Spleen (tissue), 11 donors: Measurements from ENCODE around the gene EPHA2. TPM values are rescaled to one million over a fixed set of nuclear protein-coding genes. Genes with fewer than 3 reads are reported as not detected.

Experiments
- DNase-seq: peaks from one replicate; pipeline ENCODE4 v3.0.0-alpha.2; 2020
- H3K27ac ChIP-seq, 8 donors: fragments of 200-600 bp; sonication (generic) in 7 of 8; 1 replicate in 4 of 8; 2 replicates in 4 of 8; pipeline versions ENCODE4 v1.5.0 to v1.8.0; 2016 to 2021; ENCODE audit warnings: inconsistent platforms in 4 of 8, mild to moderate bottlenecking in 4 of 8, moderate library complexity in 1 of 8
- H3K27me3 ChIP-seq, 7 donors: fragments of 200-600 bp; sonication (generic) in 6 of 7; replicated peaks in 1 of 7; 1 replicate in 4 of 7; 2 replicates in 3 of 7; pipeline versions ENCODE4 v1.5.0 to v1.8.0; 2016 to 2021; ENCODE audit warnings: inconsistent platforms in 3 of 7, mild to moderate bottlenecking in 1 of 7
- H3K36me3 ChIP-seq, 6 donors: fragments of 200-600 bp; sonication (generic) in 5 of 6; 1 replicate in 4 of 6; 2 replicates in 2 of 6; pipeline versions ENCODE4 v1.5.0 to v1.8.0; 2016 to 2021; ENCODE audit warnings: inconsistent platforms in 2 of 6
- H3K4me1 ChIP-seq, 6 donors: fragments of 200-600 bp; sonication (generic) in 5 of 6; 1 replicate in 3 of 6; 2 replicates in 3 of 6; pipeline versions ENCODE4 v1.5.0 to v1.8.0; 2016 to 2021; ENCODE audit warnings: inconsistent platforms in 3 of 6
- H3K4me3 ChIP-seq, 8 donors: fragments of 200-600 bp; sonication (generic) in 7 of 8; 1 replicate in 4 of 8; 2 replicates in 4 of 8; pipeline versions ENCODE4 v1.5.0 to v1.8.0; 2016 to 2021; ENCODE audit warnings: inconsistent platforms in 4 of 8, mild to moderate bottlenecking in 4 of 8, moderate library complexity in 2 of 8
- H3K9me3 ChIP-seq, 8 donors: fragments of 200-600 bp; sonication (generic) in 7 of 8; 1 replicate in 4 of 8; 2 replicates in 4 of 8; pipeline versions ENCODE4 v1.5.0 to v1.8.0; 2016 to 2021; ENCODE audit warnings: inconsistent platforms in 4 of 8
- POLR2A ChIP-seq, 3 donors: fragments of 450-650 bp; IDR thresholded peaks; one replicate each; pipeline ENCODE4 v1.5.1; 2017; ENCODE audit warnings: antibody characterized with exemption in 3 of 3, mild to moderate bottlenecking in 1 of 3
- POLR2AphosphoS5 ChIP-seq, 3 donors: sonication (generic); formaldehyde crosslinking; IDR thresholded peaks; one replicate each; pipeline ENCODE4 v1.5.1; 2017; ENCODE audit warnings: antibody characterized with exemption in 3 of 3
- WGBS, 5 donors: extraction: QIAGEN DNeasy Blood & Tissue Kit in 3 of 5; methylation state at CpG; one replicate each; pipeline versions ENCODE4 v1.1.5 to v1.1.7; 2013 to 2018; 5-methylcytosine and 5-hydroxymethylcytosine counted together
- intact Hi-C: fragments of 100-400 bp; cut with DNase I; formaldehyde crosslinking; loops from one replicate; pipeline ENCODE4 v1.15.0; 2023; ENCODE audit warnings: low total_unique reads
- polyA plus RNA-seq, 3 donors: library from polyadenylated mRNA; stranded (reverse); fragments of 200-250 nt; gene quantifications; one replicate each; pipeline ENCODE4 v1.2.1, GENCODE V29; 2013
- total RNA-seq, 7 donors: library from RNA; depleted of rRNA in 3 of 7; stranded (reverse); fragments of >200 nt in 3 of 7; fragmentation: NEBNext Ultra II Directional in 4 of 7; extraction: Animal tissue kit (Norgen Biotek cat#: 25700) in 4 of 7; gene quantifications; one replicate each; pipeline versions ENCODE4 v1.1.0 to v1.2.1, GENCODE V29; 2016 to 2021
- TF ChIP-seq, protein P1 (sequence below), 11 experiments: fragments of 200-600 bp in 7 of 11; fragments of 450-650 bp in 4 of 11; sonication (generic) in 4 of 11; IDR thresholded peaks in 8 of 11; conservative IDR thresholded peaks in 3 of 11; 1 replicate in 7 of 11; 2 replicates in 4 of 11; pipeline versions ENCODE4 v1.4.0 to v1.8.0; 2016 to 2021; ENCODE audit warnings: antibody characterized with exemption in 11 of 11, inconsistent platforms in 4 of 11, mild to moderate bottlenecking in 1 of 11
- donor health status: healthy with polysubstance abuse.
- donor health status: DM: no; HTN: no; CAD: no; lungs with moderate emphysema.
- donor health status: DM: no; HTN: no; CAD: no.
- donor health status: Bipolar disorder and iron deficiency.
- donor health status: healthy.
- donor health status: DM: no; HTN: no; CAD: no.
- donor health status: DM: yes; HTN: yes; CAD: no.

Gene EPHA2
- total and polyA plus RNA-seq, 10 donors = 2.0 to 35.7 (median 14.8) TPM

DNA sequence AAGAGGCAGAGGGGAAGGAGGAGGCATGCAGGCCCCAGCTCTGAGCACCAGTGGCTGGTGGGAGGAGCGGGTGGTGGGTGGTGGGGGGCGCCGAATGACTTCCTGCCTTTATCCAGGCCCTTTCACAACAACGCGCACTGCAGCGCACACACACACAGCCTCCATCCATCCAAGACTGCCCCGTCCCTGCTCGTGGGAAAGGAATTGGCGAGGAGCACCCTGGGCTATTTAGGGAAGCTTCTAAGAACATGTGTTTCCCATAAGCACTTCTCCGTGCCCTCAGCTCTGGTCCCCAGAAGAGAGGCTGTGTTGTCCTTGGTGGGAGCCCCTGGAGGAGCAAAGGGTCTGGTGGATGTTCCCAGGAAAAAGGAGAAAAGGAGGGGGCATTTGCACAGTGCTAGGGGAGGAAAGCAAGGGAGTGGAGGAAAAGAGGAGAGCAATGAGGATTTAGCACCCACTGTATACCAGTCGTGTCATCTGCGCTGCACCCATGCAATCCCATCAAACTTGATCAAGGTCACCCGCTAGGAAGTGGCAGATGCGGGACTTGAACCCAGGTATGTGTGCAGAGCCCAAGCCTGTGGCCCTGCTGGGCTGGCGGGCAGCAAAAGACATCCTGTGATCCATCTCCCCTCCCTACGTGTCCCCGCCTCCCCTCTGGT lies 28.1 kb downstream of the EPHA2 start:
- H3K36me3 ChIP-seq = peaks cover 0 to 95% (median 15%) of the 10 kb centered on the region in 6 donors
- WGBS, 5 donors = 50 to 70% (median 64%) methylated on average over 17 of the region's 17 CpGs
- peaks cover under 1 to 49% (median 20%) of the 10 kb centered on the region in 6 donors for H3K4me1 ChIP-seq
- peaks cover 0 to 14% (median 0%) of the 10 kb centered on the region in 7 donors for H3K27me3 ChIP-seq
- no peaks in the 10 kb centered on the region for H3K9me3 ChIP-seq
- intact Hi-C loops = no loop called here
- H3K27ac ChIP-seq = peak overlapping the region in 5 of 8 donors; percentile 32 to 43 (median 37)
- no peak for DNase-seq
- H3K4me3 ChIP-seq = no peak overlapping the region
- peak in 1 of 3 donors; percentile 35 for TF ChIP-seq POLR2AphosphoS5 (IDR thresholded peaks at IDR 0.05)
- TF ChIP-seq POLR2A (IDR thresholded peaks at IDR 0.05) = no peak

DNA sequence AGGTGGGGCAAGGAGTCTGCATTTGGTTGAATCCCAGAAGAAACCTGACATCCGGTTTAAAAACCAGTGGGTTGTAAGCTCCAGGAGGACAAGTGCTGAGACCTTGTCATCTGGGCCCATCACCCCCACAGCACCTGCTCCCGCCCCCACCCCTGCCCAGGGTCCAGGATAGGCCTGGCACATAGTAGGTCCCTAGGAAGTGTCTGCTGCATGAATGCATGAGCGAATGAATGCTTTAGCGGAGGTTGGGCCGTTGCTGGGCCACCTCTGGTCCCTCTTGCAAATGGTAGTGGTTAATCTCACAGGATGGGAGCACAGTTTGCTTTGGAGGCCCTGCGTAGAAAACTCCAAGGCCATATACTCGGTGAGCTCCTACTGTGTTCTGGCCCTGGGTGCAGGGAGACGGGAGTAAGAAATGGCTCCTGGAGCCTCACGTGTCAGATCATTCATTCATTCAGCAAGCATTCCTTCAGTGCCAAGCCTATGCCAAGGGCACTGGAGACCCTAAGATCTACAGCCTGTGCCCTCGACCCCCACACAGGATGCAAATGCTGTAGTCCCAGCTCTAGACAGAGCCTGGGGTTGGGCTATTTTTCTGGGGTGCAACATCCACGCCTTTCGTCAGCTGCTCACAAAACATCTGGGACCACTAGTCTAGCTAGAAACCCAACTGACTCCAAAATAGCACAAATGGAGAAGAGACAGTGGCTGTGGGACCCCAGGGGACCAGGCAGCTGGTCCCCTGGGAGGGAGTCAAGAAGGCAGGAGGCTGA lies 28.9 kb downstream of the EPHA2 start:
- intact Hi-C loops = no loop called here
- Histone ChIP-seq H3K9me3 (no peaks in the 10 kb centered on the region), H3K27ac (peak overlapping the region in 4 of 8 donors; percentile 32 to 43 (median 35)), H3K4me3 (no peak overlapping the region), H3K27me3 (peaks cover 0 to 14% (median 0%) of the 10 kb centered on the region in 7 donors), H3K4me1 (peaks cover 4 to 52% (median 21%) of the 10 kb centered on the region in 6 donors), H3K36me3 (peaks cover 0 to 86% (median 10%) of the 10 kb centered on the region in 6 donors)
- TF ChIP-seq, protein P1, sequence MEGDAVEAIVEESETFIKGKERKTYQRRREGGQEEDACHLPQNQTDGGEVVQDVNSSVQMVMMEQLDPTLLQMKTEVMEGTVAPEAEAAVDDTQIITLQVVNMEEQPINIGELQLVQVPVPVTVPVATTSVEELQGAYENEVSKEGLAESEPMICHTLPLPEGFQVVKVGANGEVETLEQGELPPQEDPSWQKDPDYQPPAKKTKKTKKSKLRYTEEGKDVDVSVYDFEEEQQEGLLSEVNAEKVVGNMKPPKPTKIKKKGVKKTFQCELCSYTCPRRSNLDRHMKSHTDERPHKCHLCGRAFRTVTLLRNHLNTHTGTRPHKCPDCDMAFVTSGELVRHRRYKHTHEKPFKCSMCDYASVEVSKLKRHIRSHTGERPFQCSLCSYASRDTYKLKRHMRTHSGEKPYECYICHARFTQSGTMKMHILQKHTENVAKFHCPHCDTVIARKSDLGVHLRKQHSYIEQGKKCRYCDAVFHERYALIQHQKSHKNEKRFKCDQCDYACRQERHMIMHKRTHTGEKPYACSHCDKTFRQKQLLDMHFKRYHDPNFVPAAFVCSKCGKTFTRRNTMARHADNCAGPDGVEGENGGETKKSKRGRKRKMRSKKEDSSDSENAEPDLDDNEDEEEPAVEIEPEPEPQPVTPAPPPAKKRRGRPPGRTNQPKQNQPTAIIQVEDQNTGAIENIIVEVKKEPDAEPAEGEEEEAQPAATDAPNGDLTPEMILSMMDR (IDR thresholded peaks at IDR 0.05 in 8 of 11, conservative IDR thresholded peaks at IDR 0.05 in 3 of 11) = no peak
- TF ChIP-seq POLR2AphosphoS5 (IDR thresholded peaks at IDR 0.05) (no peak), POLR2A (IDR thresholded peaks at IDR 0.05) (no peak)
- peak; percentile 33 for DNase-seq
- 74 to 91% (median 86%) methylated on average over 10 to 12 of the region's 12 CpGs for WGBS, 5 donors

DNA sequence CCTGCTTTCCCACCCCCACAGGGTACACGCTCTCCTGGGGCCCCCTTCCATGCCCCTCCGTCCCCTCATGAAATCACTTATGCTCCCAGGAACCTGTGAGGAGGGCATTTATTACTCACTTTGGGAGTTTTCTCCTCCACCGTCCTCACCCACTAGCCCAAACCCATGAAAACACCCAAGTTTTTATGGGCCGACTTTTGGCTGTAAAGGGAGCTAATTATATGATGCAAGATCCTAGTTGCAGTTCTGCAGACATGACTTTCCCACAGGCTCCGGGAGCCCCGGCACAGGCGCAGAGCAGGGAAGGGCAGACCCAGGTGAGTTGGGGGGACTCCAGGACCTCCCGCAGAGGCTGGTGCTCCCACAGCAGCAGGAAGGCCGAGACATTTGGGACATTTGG lies 29.7 kb downstream of the EPHA2 start:
- Histone ChIP-seq H3K4me1 (peaks cover 4 to 47% (median 17%) of the 10 kb centered on the region in 6 donors), H3K36me3 (peaks cover 0 to 79% (median 9%) of the 10 kb centered on the region in 6 donors), H3K4me3 (no peak overlapping the region), H3K27me3 (peaks cover 0 to 14% (median 0%) of the 10 kb centered on the region in 7 donors), H3K9me3 (no peaks in the 10 kb centered on the region), H3K27ac (no peak overlapping the region)
- intact Hi-C loops = no loop called here
- no peak for TF ChIP-seq POLR2AphosphoS5 (IDR thresholded peaks at IDR 0.05)
- TF ChIP-seq, protein P1 (IDR thresholded peaks at IDR 0.05 in 8 of 11, conservative IDR thresholded peaks at IDR 0.05 in 3 of 11) = no peak
- peak; percentile 38 for DNase-seq
- 84 to 93% (median 90%) methylated on average over 8 to 9 of the region's 9 CpGs for WGBS, 5 donors

DNA sequence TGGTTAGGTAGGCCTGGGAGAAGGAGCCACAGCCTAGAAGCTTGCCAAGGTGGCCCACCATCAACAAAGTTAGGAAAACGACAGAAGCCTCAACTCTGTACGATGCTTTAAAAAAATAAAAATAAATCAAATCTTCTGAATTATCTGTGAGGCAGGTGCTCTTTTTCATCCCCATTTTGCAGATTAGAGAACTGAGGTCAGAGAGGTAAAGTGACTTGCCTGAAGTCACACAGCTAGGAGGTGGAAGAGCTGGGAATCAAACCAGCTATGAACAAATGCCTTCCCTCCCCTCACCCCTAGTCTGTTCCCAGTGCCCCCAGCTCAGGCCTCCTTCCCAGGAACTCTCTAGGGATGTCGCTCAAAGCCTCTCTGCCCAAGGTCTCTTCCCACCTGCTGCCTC lies 30.4 kb downstream of the EPHA2 start:
- no peak overlapping the region for H3K27ac ChIP-seq
- H3K36me3 ChIP-seq = peaks cover 0 to 72% (median 9%) of the 10 kb centered on the region in 6 donors

More for the DNA sequence above, 30.4 kb downstream of the EPHA2 start:
- intact Hi-C loops = no loop called here
- DNase-seq = peak; percentile 18
- Histone ChIP-seq H3K27me3 (peaks cover 0 to 14% (median 0%) of the 10 kb centered on the region in 7 donors), H3K4me1 (peaks cover 4 to 47% (median 17%) of the 10 kb centered on the region in 6 donors), H3K4me3 (no peak overlapping the region), H3K9me3 (no peaks in the 10 kb centered on the region)
- WGBS, 5 donors = 83 to 96% (median 92%) methylated on average over 2 to 3 of the region's 3 CpGs
- TF ChIP-seq POLR2AphosphoS5 (IDR thresholded peaks at IDR 0.05) = no peak
- no peak for TF ChIP-seq POLR2A (IDR thresholded peaks at IDR 0.05)
- TF ChIP-seq, protein P1 (IDR thresholded peaks at IDR 0.05 in 8 of 11, conservative IDR thresholded peaks at IDR 0.05 in 3 of 11) = no peak
